Neural progenitor cell (in vitro differentiated cells): Measurements from ENCODE around the gene SLC44A2. TPM values are rescaled to one million over a fixed set of nuclear protein-coding genes. Genes with fewer than 3 reads are reported as not detected.

Experiments used
- DNase-seq: peaks from one replicate; pipeline ENCODE4 v3.0.0-alpha.2; 2016; ENCODE audit warnings: low spot score
- H2AFZ ChIP-seq: fragments of 200-600 bp; sonication (generic); replicated peaks from 2 replicates; pipeline ENCODE4 v1.6.1; 2016; ENCODE audit warnings: antibody characterized with exemption
- H3F3A ChIP-seq: fragments of 200-600 bp; sonication (generic); 2 replicates; pipeline ENCODE4 v1.6.1; 2016; ENCODE audit warnings: antibody characterized with exemption, low read depth
- H3K27ac ChIP-seq: fragments of 200-600 bp; sonication (generic); 2 replicates; pipeline ENCODE4 v1.5.1; 2016; ENCODE audit warnings: mild to moderate bottlenecking
- H3K27me3 ChIP-seq: fragments of 200-600 bp; sonication (generic); 2 replicates; pipeline ENCODE4 v1.6.1; 2016; ENCODE audit warnings: mild to moderate bottlenecking, moderate library complexity
- H3K36me3 ChIP-seq: fragments of 200-600 bp; sonication (generic); 2 replicates; pipeline ENCODE4 v1.5.1; 2016
- H3K4me1 ChIP-seq: fragments of 200-600 bp; sonication (generic); 2 replicates; pipeline ENCODE4 v1.6.1; 2016; ENCODE audit warnings: mixed run types
- H3K4me2 ChIP-seq: fragments of 200-600 bp; sonication (generic); 2 replicates; pipeline ENCODE4 v1.6.1; 2016
- H3K4me3 ChIP-seq: fragments of 200-600 bp; sonication (generic); 2 replicates; pipeline ENCODE4 v1.5.1; 2016
- H3K79me2 ChIP-seq: fragments of 200-600 bp; sonication (generic); 2 replicates; pipeline ENCODE4 v1.6.1; 2016; ENCODE audit warnings: low read depth
- H3K9ac ChIP-seq: fragments of 200-600 bp; sonication (generic); 2 replicates; pipeline ENCODE4 v1.6.1; 2016
- H3K9me3 ChIP-seq: fragments of 200-600 bp; sonication (generic); 2 replicates; pipeline ENCODE4 v1.5.1; 2016; ENCODE audit warnings: low read depth
- H4K20me1 ChIP-seq: fragments of 200-600 bp; sonication (generic); 2 replicates; pipeline ENCODE4 v1.6.1; 2016; ENCODE audit warnings: low read depth
- H3K27ac Mint-ChIP-seq: 3 replicates; pipeline ENCODE4 v1.8.0; 2021; ENCODE audit warnings: mixed read lengths
- H3K27me3 Mint-ChIP-seq: 2 replicates; pipeline ENCODE4 v1.8.0; 2022; ENCODE audit warnings: low read depth, mild to moderate bottlenecking, inconsistent platforms, moderate library complexity, mixed read lengths; ENCODE audit not compliant: insufficient read depth
- H3K36me3 Mint-ChIP-seq: 3 replicates; pipeline ENCODE4 v1.8.0; 2021; ENCODE audit warnings: mixed read lengths
- H3K4me1 Mint-ChIP-seq: 3 replicates; pipeline ENCODE4 v1.8.0; 2021; ENCODE audit warnings: mixed read lengths
- H3K4me3 Mint-ChIP-seq: 3 replicates; pipeline ENCODE4 v1.8.0; 2021; ENCODE audit warnings: mild to moderate bottlenecking, moderate library complexity, mixed read lengths
- H3K9me3 Mint-ChIP-seq: 3 replicates; pipeline ENCODE4 v1.8.0; 2020; ENCODE audit warnings: mixed read lengths
- CTCF ChIP-seq: fragments of 200-600 bp; sonication (generic); IDR thresholded peaks from 2 replicates; pipeline ENCODE4 v1.5.1; 2017; ENCODE audit warnings: antibody characterized with exemption, mild to moderate bottlenecking
- EZH2 ChIP-seq: fragments of 200-600 bp; sonication (generic); IDR thresholded peaks from 2 replicates; pipeline ENCODE4 v1.6.1; 2017; ENCODE audit warnings: antibody characterized with exemption, mild to moderate bottlenecking, moderate library complexity
- EZH2phosphoT487 ChIP-seq: fragments of 200-600 bp; sonication (generic); IDR thresholded peaks from 2 replicates; pipeline ENCODE4 v1.6.1; 2017; ENCODE audit warnings: antibody characterized with exemption
- total RNA-seq: library from RNA; depleted of rRNA; stranded (reverse); fragments of >200 nt; gene quantifications from 2 replicates; pipeline ENCODE4 v1.2.3, GENCODE V29; 2015; ENCODE audit warnings: low replicate concordance

SLC44A2 gene
- total RNA-seq, 1 donor from 2014 or later = 45.6 TPM

- no peak overlapping the region for H3K9ac ChIP-seq
- H3K4me2 ChIP-seq = no peak overlapping the region
- Mint-ChIP-seq H3K27me3 (peaks cover 3% of the 10 kb centered on the region), H3K4me3 (no peak overlapping the region), H3K36me3 (peaks cover 32% of the 10 kb centered on the region), H3K27ac (no peak overlapping the region), H3K9me3 (no peaks in the 10 kb centered on the region), H3K4me1 (no peaks in the 10 kb centered on the region)
- no peak overlapping the region for H3K4me3 ChIP-seq
- TF ChIP-seq CTCF (no peak), EZH2phosphoT487 (no peak), EZH2 (no peak)
- no peaks in the 10 kb centered on the region for H3K9me3 ChIP-seq
- H3F3A ChIP-seq = peaks cover 58% of the 10 kb centered on the region
- no peak for DNase-seq
- no peaks in the 10 kb centered on the region for H3K27me3 ChIP-seq
- H4K20me1 ChIP-seq = peaks cover 100% of the 10 kb centered on the region
- peaks cover 30% of the 10 kb centered on the region for H3K36me3 ChIP-seq
- H3K4me1 ChIP-seq = no peaks in the 10 kb centered on the region
- H3K79me2 ChIP-seq = peaks cover 100% of the 10 kb centered on the region
- no peak overlapping the region for H2AFZ ChIP-seq
- H3K27ac ChIP-seq = no peak overlapping the region
These were observed 56.3 kb downstream of the SLC44A2 start for GRCh38 chr19:10681658-10682057.

GRCh38 chr19:10682397-10683063, 57.2 kb downstream of the SLC44A2 start:
- Histone ChIP-seq H3K27me3 (no peaks in the 10 kb centered on the region), H3F3A (peaks cover 56% of the 10 kb centered on the region), H3K36me3 (peaks cover 23% of the 10 kb centered on the region), H3K4me3 (no peak overlapping the region), H3K9me3 (no peaks in the 10 kb centered on the region), H3K4me1 (no peaks in the 10 kb centered on the region), H3K79me2 (peaks cover 96% of the 10 kb centered on the region), H3K9ac (no peak overlapping the region), H3K27ac (peak overlapping the region; percentile 46), H3K4me2 (no peak overlapping the region), H4K20me1 (peaks cover 100% of the 10 kb centered on the region), H2AFZ (no peak overlapping the region)
- Mint-ChIP-seq H3K4me1 (no peaks in the 10 kb centered on the region), H3K9me3 (no peaks in the 10 kb centered on the region), H3K4me3 (no peak overlapping the region), H3K27ac (no peak overlapping the region), H3K36me3 (peaks cover 28% of the 10 kb centered on the region), H3K27me3 (peaks cover 5% of the 10 kb centered on the region)
- TF ChIP-seq EZH2 (no peak), CTCF (no peak), EZH2phosphoT487 (no peak)
- DNase-seq = no peak

GRCh38 chr19:10683064-10683426, 57.7 kb downstream of the SLC44A2 start:
- H3K36me3 ChIP-seq = peaks cover 19% of the 10 kb centered on the region

More at GRCh38 chr19:10683064-10683426, 57.7 kb downstream of the SLC44A2 start:
- Histone ChIP-seq H4K20me1 (peaks cover 100% of the 10 kb centered on the region), H2AFZ (no peak overlapping the region), H3F3A (peaks cover 56% of the 10 kb centered on the region), H3K27me3 (no peaks in the 10 kb centered on the region), H3K4me3 (no peak overlapping the region), H3K4me2 (no peak overlapping the region), H3K9ac (no peak overlapping the region), H3K79me2 (peaks cover 91% of the 10 kb centered on the region), H3K9me3 (no peaks in the 10 kb centered on the region), H3K4me1 (no peaks in the 10 kb centered on the region), H3K27ac (no peak overlapping the region)
- H3K27me3 Mint-ChIP-seq = peaks cover 5% of the 10 kb centered on the region
- peaks cover 25% of the 10 kb centered on the region for H3K36me3 Mint-ChIP-seq
- DNase-seq = no peak
- H3K4me3 Mint-ChIP-seq = no peak overlapping the region
- H3K4me1 Mint-ChIP-seq = no peaks in the 10 kb centered on the region
- no peaks in the 10 kb centered on the region for H3K9me3 Mint-ChIP-seq
- TF ChIP-seq CTCF (no peak), EZH2 (no peak), EZH2phosphoT487 (no peak)
- H3K27ac Mint-ChIP-seq = no peak overlapping the region
